K562 (cell line): ENCODE measurements around the gene ATP2A3. TPM values are rescaled to one million over a fixed set of nuclear protein-coding genes. Genes with fewer than 3 reads are reported as not detected.

Source experiments
- CBFA2T3 ChIP-seq: fragments of 450-650 bp; IDR thresholded peaks from 2 replicates; pipeline ENCODE4 v1.6.1; 2017
- DMBX1 ChIP-seq: fragments of 250-450 bp; sonication (Bioruptor Pico); IDR thresholded peaks from 2 replicates; pipeline ENCODE4 v1.8.0; 2022; ENCODE audit warnings: inconsistent platforms, mild to moderate bottlenecking, moderate library complexity, borderline replicate concordance
- DNMT1 ChIP-seq: fragments of 450-650 bp; IDR thresholded peaks from 2 replicates; pipeline ENCODE4 v1.6.1; 2016; ENCODE audit warnings: antibody characterized with exemption, mild to moderate bottlenecking
- EGR1 ChIP-seq: fragments of 450-650 bp; conservative IDR thresholded peaks from 2 replicates; pipeline ENCODE4 v1.6.1; 2017; ENCODE audit warnings: mild to moderate bottlenecking
- EP400 ChIP-seq: fragments of 450-650 bp; IDR thresholded peaks from 2 replicates; pipeline ENCODE4 v1.6.1; 2017; ENCODE audit warnings: antibody characterized with exemption, mild to moderate bottlenecking, moderate library complexity
- ESRRA ChIP-seq: fragments of 450-650 bp; IDR thresholded peaks from 2 replicates; pipeline ENCODE4 v1.6.1; 2014; ENCODE audit warnings: low read depth, mild to moderate bottlenecking, moderate library complexity, borderline replicate concordance
- ETS1 ChIP-seq: conservative IDR thresholded peaks from 2 replicates; pipeline ENCODE4 v1.6.1; 2011; ENCODE audit warnings: low read depth, mild to moderate bottlenecking, low read length; ENCODE audit not compliant: control insufficient read depth
- ETV1 ChIP-seq: fragments of 450-650 bp; conservative IDR thresholded peaks from 2 replicates; pipeline ENCODE4 v1.6.1; 2016; ENCODE audit warnings: missing genetic modification characterization, control low read depth, low read depth, missing compliant biosample characterization
- GTF2A2 ChIP-seq: IDR thresholded peaks from 2 replicates; pipeline ENCODE4 v1.6.1; 2016; ENCODE audit warnings: mild to moderate bottlenecking, missing genetic modification characterization, missing compliant biosample characterization
- HNRNPH1 ChIP-seq: fragments of 200-400 bp; formaldehyde crosslinking; optimal IDR thresholded peaks from 2 replicates; pipeline ENCODE3; 2017; ENCODE audit warnings: low read depth, mild to moderate bottlenecking, low read length, moderate library complexity
- NR2C2 ChIP-seq, 2 experiments: fragments of 200-800 bp in 1 of 2; sonication (Bioruptor generic) in 1 of 2; sonication (generic) in 1 of 2; formaldehyde crosslinking in 1 of 2; IDR thresholded peaks; 2 replicates each; pipeline versions ENCODE4 v1.6.1 to v1.8.0; 2016 to 2022; ENCODE audit warnings: mild to moderate bottlenecking in 1 of 2, missing compliant biosample characterization in 1 of 2, missing genetic modification characterization in 1 of 2, missing genetic modification reagents in 1 of 2
- SETDB1 ChIP-seq: IDR thresholded peaks from one replicate; pipeline ENCODE4 v1.6.1; 2012; ENCODE audit warnings: low read length, control low read depth, inconsistent platforms
- SMAD2 ChIP-seq: fragments of 150-350 bp; IDR thresholded peaks from 2 replicates; pipeline ENCODE4 v1.6.1; 2014; ENCODE audit warnings: low read depth, mild to moderate bottlenecking, low read length
- TEAD2 ChIP-seq: fragments of 450-650 bp; IDR thresholded peaks from 2 replicates; pipeline ENCODE4 v1.6.1; 2016; ENCODE audit warnings: missing genetic modification characterization, control low read depth, missing compliant biosample characterization
- XRCC5 ChIP-seq: fragments of 200-400 bp; formaldehyde crosslinking; IDR thresholded peaks from 2 replicates; pipeline ENCODE4 v1.6.1; 2017; ENCODE audit warnings: low read depth, mild to moderate bottlenecking, low read length
- ZNF140 ChIP-seq: fragments of 250-450 bp; sonication (Bioruptor Pico); IDR thresholded peaks from 2 replicates; pipeline ENCODE4 v1.8.0; 2021; ENCODE audit warnings: moderate library complexity, mild to moderate bottlenecking, inconsistent platforms
- ZSCAN29 ChIP-seq: fragments of 450-650 bp; IDR thresholded peaks from 2 replicates; pipeline ENCODE4 v1.6.1; 2017
- ZSCAN32 ChIP-seq: fragments of 450-650 bp; formaldehyde crosslinking; IDR thresholded peaks from 2 replicates; pipeline ENCODE4 v1.4.0; 2020; ENCODE audit warnings: mild to moderate bottlenecking, moderate library complexity
- polyA plus RNA-seq, 8 experiments: library from polyadenylated mRNA; depleted of rRNA in 4 of 8; stranded (reverse) in 5 of 8; unstranded in 3 of 8; fragments of >200 nt; fragmentation: Nextera tagmentation in 2 of 8; fragmentation: Illumina TruSeq in 1 of 8; extraction: Ambion mirVana in 2 of 8; extraction: Trizol in 1 of 8; gene quantifications; 2 replicates each; pipeline versions ENCODE4 v1.2.1 to v1.2.3, GENCODE V29; 2011 to 2014; ENCODE audit warnings: inconsistent platforms in 1 of 8, missing spikeins in 1 of 8
- total RNA-seq, 7 experiments: library from RNA; depleted of rRNA in 6 of 7; stranded (reverse); fragments of >200 nt in 6 of 7; fragmentation: Illumina TruSeq in 2 of 7; extraction: Trizol in 2 of 7; gene quantifications; 2 replicates each; pipeline versions ENCODE4 v1.2.1 to v1.2.3, GENCODE V29; 2011 to 2021; ENCODE audit warnings: low replicate concordance in 1 of 7
- TF ChIP-seq, protein P1 (sequence below): fragments of 450-650 bp; IDR thresholded peaks from 2 replicates; pipeline ENCODE4 v1.6.1; 2017; ENCODE audit warnings: mild to moderate bottlenecking, moderate library complexity
- TF ChIP-seq, protein P2 (sequence below): fragments of 450-650 bp; IDR thresholded peaks from one replicate; pipeline ENCODE4 v1.6.1; 2018; ENCODE audit warnings: mild to moderate bottlenecking, moderate library complexity; ENCODE audit not compliant: partially characterized antibody
- TF ChIP-seq, protein P3 (sequence below): sonication (generic); formaldehyde crosslinking; IDR thresholded peaks from 2 replicates; pipeline ENCODE4 v1.8.0; 2022; ENCODE audit warnings: mild to moderate bottlenecking, low read depth, missing genetic modification reagents

Gene ATP2A3
- total and polyA plus RNA-seq, 9 of the 15 experiments (the other 6 are each of a cell fraction or from before 2014, with no cell fraction given): 0.65 to 103 (median 31.3) TPM

DNA sequence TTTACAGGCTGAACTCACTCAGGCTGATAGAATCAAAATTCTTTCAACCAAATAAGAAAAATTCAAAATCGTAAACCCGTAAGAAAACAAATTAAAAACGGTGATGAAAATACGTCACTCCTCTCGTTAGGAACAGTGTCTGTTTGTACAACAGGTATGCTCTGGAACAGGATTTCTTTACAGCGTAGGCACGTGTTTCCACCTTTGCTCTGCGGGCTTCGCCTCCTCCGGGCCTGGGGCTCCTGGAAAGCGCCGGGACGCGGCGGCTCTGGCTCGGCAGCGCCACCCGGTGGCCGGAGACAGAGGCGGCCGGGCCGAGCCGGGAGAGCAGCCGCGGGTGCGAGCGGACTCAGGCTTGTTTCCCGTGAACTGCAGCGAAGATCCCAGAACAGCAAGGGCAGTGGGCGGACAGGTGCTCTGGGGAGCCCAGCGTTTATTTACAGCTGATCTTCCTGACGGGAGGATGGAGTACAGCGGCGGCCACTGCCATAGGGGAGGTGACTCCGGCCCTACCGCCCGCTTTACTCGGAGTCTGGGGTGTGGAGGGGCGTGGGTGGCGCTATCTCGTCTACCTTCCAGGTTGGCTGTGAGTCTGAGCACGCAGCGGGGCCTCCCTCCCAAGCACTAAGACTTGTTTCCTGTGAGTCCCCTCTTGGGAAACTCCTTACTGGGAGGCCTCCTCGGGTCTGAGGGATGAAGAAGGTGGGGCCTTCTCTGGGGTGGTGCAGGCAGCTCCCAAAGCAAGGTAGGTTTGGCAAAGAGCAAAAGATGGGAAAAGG lies 40.5 kb upstream of the ATP2A3 start (continued):
- TF ChIP-seq EP400 (peak; percentile 44; the same call in 1 of the 2 replicates), GTF2A2 (no peak), ZSCAN32 (CRISPR knock-in tag) (no peak), ZSCAN29 (no peak), NR2C2 (CRISPR knock-in tag; IDR thresholded peaks at IDR 0.05) (no peak), NR2C2 (tag; IDR thresholded peaks at IDR 0.05) (peak; percentile 50; the same call in 1 of the 2 replicates), DNMT1 (no peak), ETV1 (tag) (peak; percentile 49; the same call in 1 of the 2 replicates), DMBX1 (CRISPR knock-in tag) (peak; percentile 98), SMAD2 (no peak), ESRRA (no peak), SETDB1 (no peak), ETS1 (no peak), EGR1 (peak; percentile 80), XRCC5 (no peak), ZNF140 (CRISPR knock-in tag) (0 out of 2 replicates have a peak, but pooled peaks have one; percentile 76), HNRNPH1 (no peak), TEAD2 (tag) (0 out of 2 replicates have a peak, but pooled peaks have one; percentile 31), CBFA2T3 (no peak; the same call in 1 of the 2 replicates)
- TF ChIP-seq, protein P1, sequence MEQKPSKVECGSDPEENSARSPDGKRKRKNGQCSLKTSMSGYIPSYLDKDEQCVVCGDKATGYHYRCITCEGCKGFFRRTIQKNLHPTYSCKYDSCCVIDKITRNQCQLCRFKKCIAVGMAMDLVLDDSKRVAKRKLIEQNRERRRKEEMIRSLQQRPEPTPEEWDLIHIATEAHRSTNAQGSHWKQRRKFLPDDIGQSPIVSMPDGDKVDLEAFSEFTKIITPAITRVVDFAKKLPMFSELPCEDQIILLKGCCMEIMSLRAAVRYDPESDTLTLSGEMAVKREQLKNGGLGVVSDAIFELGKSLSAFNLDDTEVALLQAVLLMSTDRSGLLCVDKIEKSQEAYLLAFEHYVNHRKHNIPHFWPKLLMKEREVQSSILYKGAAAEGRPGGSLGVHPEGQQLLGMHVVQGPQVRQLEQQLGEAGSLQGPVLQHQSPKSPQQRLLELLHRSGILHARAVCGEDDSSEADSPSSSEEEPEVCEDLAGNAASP: no peak
- TF ChIP-seq, protein P2, sequence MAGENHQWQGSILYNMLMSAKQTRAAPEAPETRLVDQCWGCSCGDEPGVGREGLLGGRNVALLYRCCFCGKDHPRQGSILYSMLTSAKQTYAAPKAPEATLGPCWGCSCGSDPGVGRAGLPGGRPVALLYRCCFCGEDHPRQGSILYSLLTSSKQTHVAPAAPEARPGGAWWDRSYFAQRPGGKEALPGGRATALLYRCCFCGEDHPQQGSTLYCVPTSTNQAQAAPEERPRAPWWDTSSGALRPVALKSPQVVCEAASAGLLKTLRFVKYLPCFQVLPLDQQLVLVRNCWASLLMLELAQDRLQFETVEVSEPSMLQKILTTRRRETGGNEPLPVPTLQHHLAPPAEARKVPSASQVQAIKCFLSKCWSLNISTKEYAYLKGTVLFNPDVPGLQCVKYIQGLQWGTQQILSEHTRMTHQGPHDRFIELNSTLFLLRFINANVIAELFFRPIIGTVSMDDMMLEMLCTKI: no peak
- TF ChIP-seq, protein P3, sequence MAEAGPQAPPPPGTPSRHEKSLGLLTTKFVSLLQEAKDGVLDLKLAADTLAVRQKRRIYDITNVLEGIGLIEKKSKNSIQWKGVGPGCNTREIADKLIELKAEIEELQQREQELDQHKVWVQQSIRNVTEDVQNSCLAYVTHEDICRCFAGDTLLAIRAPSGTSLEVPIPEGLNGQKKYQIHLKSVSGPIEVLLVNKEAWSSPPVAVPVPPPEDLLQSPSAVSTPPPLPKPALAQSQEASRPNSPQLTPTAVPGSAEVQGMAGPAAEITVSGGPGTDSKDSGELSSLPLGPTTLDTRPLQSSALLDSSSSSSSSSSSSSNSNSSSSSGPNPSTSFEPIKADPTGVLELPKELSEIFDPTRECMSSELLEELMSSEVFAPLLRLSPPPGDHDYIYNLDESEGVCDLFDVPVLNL (CRISPR knock-in tag): no peak
